ENCODE measurements around the gene ALDH3A2.

GRCh38 chr17:19720210-19720475 lies 71.6 kb downstream of the ALDH3A2 start:
- no peak for TF ChIP-seq USF2 (IDR thresholded peaks at IDR 0.05; ENCODE audit: low read length)
- TF ChIP-seq SP2 (IDR thresholded peaks at IDR 0.05; ENCODE audit: low read length) = no peak
- TF ChIP-seq ASH2L (IDR thresholded peaks at IDR 0.05; ENCODE audit: low read length) = no peak
- TF ChIP-seq EZH2 (IDR thresholded peaks at IDR 0.05; ENCODE audit: low read depth, low read length, severe bottlenecking) = no peak
- TF ChIP-seq CEBPB (IDR thresholded peaks at IDR 0.05; ENCODE audit: low read depth, low read length) = no peak
- TF ChIP-seq CTCF (IDR thresholded peaks at IDR 0.05; ENCODE audit: control extremely low read depth in 1 of 3, insufficient read depth in 1 of 3, low read depth in 1 of 3, low read length in 3 of 3) = no peak
- TF ChIP-seq BACH1 (IDR thresholded peaks at IDR 0.05; ENCODE audit: low read length) = no peak
- TF ChIP-seq RAD21 (IDR thresholded peaks at IDR 0.05 in 1 of 2, conservative IDR thresholded peaks at IDR 0.05 in 1 of 2; ENCODE audit: low read depth in 2 of 2, low read length in 2 of 2) = no peak
- no peak for TF ChIP-seq GTF2F1 (IDR thresholded peaks at IDR 0.05; ENCODE audit: borderline replicate concordance, low read depth, low read length)
- no peak for TF ChIP-seq ZNF274 (IDR thresholded peaks at IDR 0.05; ENCODE audit: borderline replicate concordance, extremely low read depth, low read length)

Data from H1 (cell line).